ENCODE data around the gene TROAP.
"Not testable (repeated sequence)": the region's sequence is repeated elsewhere in the genome, so short reads cannot be mapped to it uniquely, and the experiment has no call there.

The TROAP gene

GRCh38 chr12:49330631-49331379, 7.8 kb downstream of the TROAP start:
- no peak for DNase-seq

GRCh38 chr12:49331380-49332222, 8.5 kb downstream of the TROAP start:
- no peak for DNase-seq

DNA sequence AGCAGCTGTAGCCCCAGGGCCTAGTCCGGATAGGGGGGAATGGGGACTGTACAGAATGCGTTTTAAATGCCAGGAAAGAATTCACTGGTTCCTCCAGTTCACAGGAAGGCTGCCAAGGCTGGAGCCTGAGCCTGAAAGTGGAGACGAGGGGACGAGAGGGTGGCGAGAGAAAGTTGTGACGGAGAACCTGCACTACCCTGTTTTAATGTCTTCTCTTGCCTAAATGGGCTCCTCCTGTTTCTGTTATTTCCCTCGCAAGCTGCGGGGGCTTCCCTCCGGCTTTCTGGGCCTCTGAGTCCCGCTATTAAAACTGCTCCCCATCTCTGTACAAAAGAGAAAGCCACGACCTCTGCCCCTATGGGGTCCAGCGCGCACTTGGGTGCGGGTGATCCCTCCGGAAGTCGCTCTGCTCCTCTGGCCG, 9.4 kb downstream of the TROAP start:
- DNase-seq: no peak

GRCh38 chr12:49332891-49333371, 9.9 kb downstream of the TROAP start:
- DNase-seq: no peak

DNA sequence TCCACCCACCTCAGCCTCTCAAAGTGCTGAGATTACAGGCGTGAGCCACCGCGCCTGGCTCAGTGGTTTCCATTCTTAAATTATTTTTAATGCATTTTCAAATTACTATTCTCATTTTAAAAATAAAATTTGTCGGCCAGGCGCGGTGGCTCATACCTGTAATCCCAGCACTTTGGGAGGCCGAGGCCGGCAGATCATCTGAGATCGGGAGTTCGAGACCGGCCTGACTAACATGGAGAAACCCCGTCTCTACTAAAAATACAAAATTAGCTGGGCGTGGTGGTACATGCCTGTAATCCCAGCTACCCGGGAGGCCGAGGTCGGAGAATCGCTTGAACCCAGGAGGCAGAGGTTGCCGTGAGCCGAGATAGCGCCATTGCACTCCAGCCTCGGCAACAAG, 10.7 kb downstream of the TROAP start:
- DNase-seq: not testable (repeated sequence)

DNA sequence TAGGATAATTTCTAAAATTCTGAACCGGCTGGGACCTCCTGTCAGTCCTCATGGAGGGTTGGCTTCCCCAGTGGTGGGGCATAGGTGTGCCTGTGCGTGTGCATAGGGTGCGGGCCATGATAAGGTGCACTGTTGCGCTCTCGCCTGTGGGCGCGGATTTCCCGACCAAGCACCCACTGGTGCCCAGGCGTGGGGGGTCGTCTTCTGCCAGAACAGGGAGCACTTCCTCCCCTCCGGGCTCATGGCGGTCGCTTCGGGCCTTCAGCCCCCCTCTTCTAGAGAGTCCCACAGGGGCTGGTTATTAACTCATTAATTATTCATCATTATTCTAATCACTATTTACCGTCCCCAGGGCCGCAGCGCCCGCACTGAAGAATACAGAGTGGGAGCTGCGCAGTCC, 11.2 kb downstream of the TROAP start:
- DNase-seq: no peak

DNA sequence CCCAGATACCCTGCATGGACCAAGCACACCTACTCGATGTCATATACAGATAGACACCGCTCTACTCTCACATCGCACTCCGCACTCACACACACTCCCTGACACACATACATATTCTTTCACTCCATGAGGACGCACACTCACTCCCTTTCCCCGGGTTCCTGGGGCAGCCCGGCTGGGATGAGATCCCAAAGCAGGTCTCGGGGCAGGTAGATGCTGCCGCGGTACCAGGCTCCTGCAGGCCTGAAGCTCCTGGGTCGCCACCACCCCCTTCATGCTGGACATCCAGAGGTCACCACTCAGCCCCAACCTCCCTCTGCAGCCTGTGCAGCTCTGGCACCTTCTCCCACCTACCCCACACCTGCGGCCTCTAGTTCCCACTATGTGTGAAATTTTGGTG, 11.6 kb downstream of the TROAP start:
- DNase-seq: no peak

- DNase-seq: no peak
These were observed 12.3 kb downstream of the TROAP start for GRCh38 chr12:49335118-49335954.

DNA sequence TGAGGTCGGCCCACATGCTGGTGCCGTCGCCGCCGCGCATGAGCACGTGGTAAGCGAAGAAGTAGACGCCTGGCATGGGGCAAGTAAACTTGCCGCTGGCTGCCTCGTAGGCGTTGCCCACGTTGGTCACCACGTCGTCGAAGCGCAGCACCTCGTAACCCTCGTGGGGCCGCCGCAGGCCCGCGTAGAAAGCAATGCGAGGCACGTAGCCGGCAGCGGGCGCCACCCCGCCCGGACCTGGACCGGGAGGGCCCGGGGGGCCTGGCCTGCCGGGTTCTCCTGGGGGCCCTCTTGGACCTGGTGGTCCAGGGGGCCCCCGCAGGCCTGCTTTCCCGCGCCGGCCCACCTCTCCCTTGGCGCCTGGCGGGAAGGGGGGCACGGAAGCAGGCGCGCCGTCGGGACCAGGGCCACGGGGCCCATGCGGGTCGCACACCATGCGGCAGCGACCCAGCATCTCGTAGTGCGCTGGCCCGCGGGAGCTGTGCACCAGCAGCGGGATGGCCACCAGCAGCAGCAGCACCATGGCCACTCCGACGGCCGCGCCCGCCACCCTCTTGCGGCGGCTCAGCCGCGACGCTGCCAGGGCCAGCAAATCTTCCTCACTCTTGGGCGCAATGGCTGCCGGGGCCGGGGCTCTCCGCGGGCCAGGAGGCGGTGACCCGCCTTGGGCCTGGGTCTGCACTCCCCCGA, 13.0 kb downstream of the TROAP start:
- no peak for DNase-seq

DNA sequence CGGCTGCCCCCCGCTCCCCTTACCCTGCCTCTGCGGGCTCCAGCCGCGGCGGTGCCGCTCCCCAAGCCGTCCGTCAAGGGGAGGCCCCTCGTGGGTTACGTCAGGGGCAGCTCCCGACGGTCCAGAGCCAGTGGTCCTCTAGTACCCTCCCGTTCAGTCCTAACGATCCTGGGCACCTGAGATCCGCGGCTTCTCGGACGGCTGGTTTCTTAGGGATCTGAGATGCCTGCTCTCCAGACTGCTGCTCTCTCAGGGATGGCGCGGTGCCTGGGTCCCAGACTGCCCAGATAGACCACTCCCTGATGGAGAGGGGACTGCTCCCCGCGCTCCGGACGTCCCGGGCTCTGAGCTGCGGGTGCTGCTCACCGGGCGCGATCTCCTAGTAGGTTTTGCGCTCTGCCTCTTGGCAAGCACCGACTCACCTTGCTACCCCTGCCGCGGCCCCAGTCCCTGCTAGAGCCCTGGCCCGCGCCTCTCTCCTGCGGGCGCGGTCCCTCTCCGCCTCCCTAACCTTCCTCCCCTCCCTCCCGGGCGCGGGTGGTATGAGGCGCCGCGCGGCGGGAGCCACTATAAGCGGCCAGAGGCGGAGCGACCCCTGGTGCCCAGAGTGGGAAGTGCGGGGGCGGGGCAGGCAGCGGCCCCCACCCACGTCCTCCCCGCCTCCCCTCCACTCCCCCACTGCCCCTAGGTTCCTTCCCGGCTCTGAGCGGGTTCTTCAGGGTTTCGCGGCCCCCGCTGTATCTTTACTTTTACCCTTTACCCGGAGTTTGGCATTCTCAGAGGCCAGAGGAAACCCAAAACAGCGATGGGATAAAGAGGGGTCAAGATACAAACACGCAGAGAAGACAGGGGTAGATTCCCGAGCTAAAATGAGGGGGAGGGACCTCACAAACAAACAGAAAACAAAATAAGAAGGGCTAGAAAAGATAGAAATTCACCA, 13.9 kb downstream of the TROAP start, which contains the start of gene C1QL4:
Gene C1QL4 (minus strand): TSS at position 544 of the 940 bp plus-strand sequence. CDS start 711 bp downstream, outside the sequence.
- DNase-seq: peak; percentile 89

DNA sequence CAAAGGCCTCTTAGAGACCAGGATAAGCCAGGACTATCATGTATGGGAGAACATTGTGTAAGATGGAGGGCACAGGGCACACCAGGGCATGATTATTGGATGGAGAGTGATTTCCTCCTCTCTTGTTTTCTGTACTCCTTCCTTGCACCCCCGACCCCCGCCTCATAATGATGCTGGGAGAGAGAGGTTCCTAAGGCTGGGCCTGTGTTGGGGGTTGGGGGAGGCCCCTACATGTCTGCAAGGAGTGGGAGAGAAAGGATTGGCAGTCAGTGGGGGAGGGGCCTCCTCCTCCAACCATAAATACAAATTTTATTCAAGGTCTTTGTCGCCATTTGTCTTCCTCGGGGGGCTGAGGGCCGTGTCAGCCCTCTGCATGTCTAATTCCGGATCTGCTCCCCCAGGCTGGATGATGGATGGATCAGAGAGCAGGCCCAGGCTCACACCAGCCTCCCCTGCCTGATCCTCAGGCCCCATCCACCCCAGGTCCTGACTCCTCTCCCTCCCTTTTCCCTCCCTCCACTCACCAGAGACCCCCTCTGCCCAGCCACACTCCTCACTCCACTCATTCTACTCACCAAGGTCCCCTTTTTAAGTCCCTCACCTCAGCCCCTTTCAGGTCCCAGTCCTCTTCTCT, 15.9 kb downstream of the TROAP start:
- DNase-seq: no peak

GRCh38 chr12:49339464-49339861, 16.4 kb downstream of the TROAP start:
- no peak for DNase-seq

- DNase-seq: no peak
These were observed 17.2 kb downstream of the TROAP start for GRCh38 chr12:49340095-49340870.

DNA sequence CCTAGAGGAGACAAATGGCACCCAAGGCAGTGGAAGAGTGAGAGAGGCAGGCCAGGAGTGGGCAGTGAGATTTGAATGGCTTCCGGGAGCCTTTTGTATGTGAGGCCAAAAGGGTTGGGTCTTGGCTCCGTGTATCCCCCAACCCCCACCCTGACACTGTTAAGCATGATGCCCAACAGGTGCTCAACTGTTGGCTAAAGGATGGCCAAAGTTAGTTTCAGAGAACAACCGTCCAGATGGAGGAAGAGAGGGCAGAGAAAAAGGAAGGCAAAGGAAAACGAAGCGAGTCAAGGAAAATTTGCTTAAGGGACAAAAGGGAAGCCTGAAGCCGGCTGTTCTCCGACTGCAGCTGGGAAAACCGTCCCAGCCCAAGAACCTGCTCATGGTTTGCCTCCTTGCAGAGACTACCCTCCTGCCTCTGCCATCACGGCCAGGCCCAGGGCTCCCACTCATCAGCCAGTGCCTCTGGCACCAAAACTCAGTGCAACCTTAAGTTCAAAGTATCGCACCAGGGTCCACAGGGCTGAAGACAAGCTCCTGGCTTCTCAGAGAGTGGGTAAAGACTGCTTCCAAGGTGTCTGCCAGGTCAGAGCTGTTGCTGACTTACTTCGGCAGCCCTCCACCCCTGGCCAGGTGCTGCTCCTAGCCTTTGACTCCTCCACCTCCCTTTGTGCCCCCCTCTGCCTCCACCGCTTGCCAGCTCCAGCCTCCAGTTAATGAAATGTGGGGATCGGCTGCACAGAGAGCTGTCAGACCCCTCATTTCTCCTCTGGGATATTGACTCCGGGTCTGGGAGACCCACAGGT, 18.1 kb downstream of the TROAP start:
- no peak for DNase-seq

GRCh38 chr12:49341777-49342065, 18.7 kb downstream of the TROAP start:
- DNase-seq: no peak

DNA sequence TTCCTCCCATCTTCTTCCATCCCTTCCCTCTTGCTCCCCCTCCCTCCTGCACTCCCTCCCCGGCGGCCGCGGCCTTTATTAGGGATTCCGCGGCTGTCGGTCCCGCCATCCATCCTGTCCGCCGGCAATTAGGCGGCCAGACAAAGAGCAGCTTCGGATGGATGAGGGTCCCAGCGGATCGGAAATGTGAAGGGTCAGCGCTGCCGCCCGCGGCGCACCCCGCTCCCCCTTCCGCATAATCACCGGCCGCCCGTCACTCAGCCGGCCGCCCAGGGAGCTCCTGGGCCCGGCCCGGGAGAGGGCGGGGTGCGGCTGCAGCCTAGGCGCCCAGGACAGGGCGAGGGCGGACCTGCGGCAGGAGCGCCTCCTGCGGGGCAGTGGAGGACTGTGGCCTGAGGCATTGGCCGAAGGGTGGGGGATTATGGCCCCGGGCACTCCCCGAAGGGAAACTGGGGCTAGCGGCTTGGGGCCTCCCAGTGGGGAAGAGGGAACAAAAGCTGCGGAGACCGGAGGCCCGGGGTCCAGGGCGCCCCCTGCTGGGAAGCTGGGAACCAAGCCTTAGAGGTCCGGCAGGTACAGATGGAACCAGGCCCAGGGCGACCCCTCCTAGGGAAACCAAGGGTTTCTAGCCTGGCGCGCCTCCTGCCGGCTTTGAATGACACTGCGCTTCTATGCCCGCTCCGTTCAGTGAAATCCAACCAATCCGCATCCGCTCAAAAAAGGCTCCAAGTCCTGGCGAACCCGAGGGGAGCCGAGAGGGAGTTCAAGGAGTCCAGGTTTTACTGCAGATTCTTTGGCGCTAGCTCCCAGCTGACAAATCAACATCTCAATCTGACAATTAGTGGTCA, 19.2 kb downstream of the TROAP start:
- DNase-seq: peak; percentile 81

- DNase-seq: no peak
These were observed 20.1 kb downstream of the TROAP start for GRCh38 chr12:49342914-49343731.

All from CD4-positive, alpha-beta T cell treated with Interleukin-17A for 1 hour (primary cell).